ENCODE data around the gene PLA2G4A. TPM values are rescaled to one million over a fixed set of nuclear protein-coding genes. Genes with fewer than 3 reads are reported as not detected.

Gene PLA2G4A
- not detected for total RNA-seq (2021; ENCODE audit: unreplicated experiment)
- not detected for polyA plus RNA-seq (2012; ENCODE audit: insufficient read length)
- Bru-seq, nascent RNA: percentile 4 among the genes with signal in this experiment
- percentile 2 among the genes with signal in this experiment for BruChase-seq, experiment 1, labeled RNA remaining after a 2-hour chase
- BruChase-seq, experiment 2, labeled RNA remaining after a 6-hour chase: percentile 4 among the genes with signal in this experiment
- long read RNA-seq, partial matches to known transcripts: 0 of 1 reads
- long read RNA-seq, other reads (novel, unspliced or antisense): 0 of 1 reads

DNA sequence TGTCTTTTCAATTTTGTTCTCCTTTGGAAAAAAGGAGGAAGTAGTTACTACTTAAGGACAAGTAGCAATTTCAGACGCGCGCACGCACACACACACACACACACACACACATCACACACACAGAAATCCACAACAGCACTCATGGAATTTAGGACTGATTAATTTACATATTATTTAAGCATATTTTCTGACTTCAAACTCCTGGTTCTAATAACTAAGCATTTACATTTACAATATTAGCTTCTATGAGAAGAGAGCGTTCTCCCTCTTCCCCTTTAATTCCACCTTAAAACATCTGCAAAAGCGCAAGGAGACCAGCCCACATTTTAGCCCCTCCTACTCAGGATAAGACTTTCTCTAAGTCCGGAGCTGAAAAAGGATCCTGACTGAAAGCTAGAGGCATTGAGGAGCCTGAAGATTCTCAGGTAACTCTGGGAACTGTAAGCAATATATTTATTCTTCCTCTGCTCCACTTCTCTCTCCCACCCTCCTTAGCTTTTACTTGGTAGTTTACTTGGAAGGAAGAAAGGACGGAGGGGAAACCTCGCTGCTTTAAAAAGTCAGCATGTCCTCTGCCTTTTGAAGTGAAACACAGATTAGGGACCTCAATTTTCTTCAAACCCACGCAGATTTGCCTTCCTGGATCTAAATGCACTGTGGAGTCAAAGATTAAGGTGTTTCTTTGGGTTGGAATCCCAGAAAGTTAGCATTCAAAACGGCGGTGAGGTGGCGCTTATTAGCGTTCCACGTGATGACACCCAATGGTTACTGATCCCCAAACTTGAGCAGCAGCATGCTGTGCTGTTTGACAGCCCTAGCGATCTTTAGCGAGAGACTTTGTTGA is at the start of gene PLA2G4A:
Gene PLA2G4A (plus strand): TSS at position 339 of the 844 bp plus-strand sequence. CDS start 25,406 bp downstream, outside the sequence.
- in situ Hi-C loops (cut with HindIII; ENCODE audit: low pct_unique_long_range_greater_than_20kb, low sequenced_read_pairs) (no loop called here), intact Hi-C loops (cut with micrococcal nuclease; ENCODE audit: unreplicated experiment) (no loop called here)
- ChIA-PET POLR2A (no interaction called here), CTCF (no interaction called here)
- DNase-seq (ENCODE audit: low read depth, low spot score) (no peak), ATAC-seq (peak; percentile 78)
- Histone ChIP-seq H3K4me1 (ENCODE audit: control insufficient read depth, insufficient read depth, low read length) (peaks cover 3% of the 10 kb centered on the region; the same call in 1 of the 2 replicates), H3K4me3 (ENCODE audit: low read depth in 2 of 2, low read length in 2 of 2) (peak within 1 kb of the TSS; percentile 41 to 53), H3K9me3 (ENCODE audit: control insufficient read depth, insufficient read depth, low read depth, low read length) (no peaks in the 10 kb centered on the region), H3K27ac (ENCODE audit: low read length) (no peak within 1 kb of the TSS), H3K36me3 (ENCODE audit: control insufficient read depth, insufficient read depth, low read length) (no peaks in the 10 kb centered on the region), H3K27me3 (ENCODE audit: control insufficient read depth, insufficient read depth, low read length) (no peaks in the 10 kb centered on the region)
- no peak for TF ChIP-seq TCF7L2 (IDR thresholded peaks at IDR 0.05; ENCODE audit: low read depth, low read length)
- TF ChIP-seq, protein P1, sequence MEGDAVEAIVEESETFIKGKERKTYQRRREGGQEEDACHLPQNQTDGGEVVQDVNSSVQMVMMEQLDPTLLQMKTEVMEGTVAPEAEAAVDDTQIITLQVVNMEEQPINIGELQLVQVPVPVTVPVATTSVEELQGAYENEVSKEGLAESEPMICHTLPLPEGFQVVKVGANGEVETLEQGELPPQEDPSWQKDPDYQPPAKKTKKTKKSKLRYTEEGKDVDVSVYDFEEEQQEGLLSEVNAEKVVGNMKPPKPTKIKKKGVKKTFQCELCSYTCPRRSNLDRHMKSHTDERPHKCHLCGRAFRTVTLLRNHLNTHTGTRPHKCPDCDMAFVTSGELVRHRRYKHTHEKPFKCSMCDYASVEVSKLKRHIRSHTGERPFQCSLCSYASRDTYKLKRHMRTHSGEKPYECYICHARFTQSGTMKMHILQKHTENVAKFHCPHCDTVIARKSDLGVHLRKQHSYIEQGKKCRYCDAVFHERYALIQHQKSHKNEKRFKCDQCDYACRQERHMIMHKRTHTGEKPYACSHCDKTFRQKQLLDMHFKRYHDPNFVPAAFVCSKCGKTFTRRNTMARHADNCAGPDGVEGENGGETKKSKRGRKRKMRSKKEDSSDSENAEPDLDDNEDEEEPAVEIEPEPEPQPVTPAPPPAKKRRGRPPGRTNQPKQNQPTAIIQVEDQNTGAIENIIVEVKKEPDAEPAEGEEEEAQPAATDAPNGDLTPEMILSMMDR (IDR thresholded peaks at IDR 0.05): no peak
- TF ChIP-seq POLR2AphosphoS5 (IDR thresholded peaks at IDR 0.05; ENCODE audit: low read depth, low read length): no peak
- TF ChIP-seq REST (IDR thresholded peaks at IDR 0.05; ENCODE audit: insufficient read depth in 1 of 2, low read depth in 2 of 2, low read length in 1 of 2): no peak
- TF ChIP-seq SIN3A (IDR thresholded peaks at IDR 0.05; ENCODE audit: borderline replicate concordance, insufficient read depth, low read depth, low read length): no peak
- no TSS peak for BruUV-seq (replicated peaks)

- no peaks in the 10 kb centered on the region for H3K9me3 ChIP-seq (ENCODE audit: control insufficient read depth, insufficient read depth, low read depth, low read length)
- no peaks in the 10 kb centered on the region for H3K4me1 ChIP-seq (ENCODE audit: control insufficient read depth, insufficient read depth, low read length)
- TF ChIP-seq, protein P1 (IDR thresholded peaks at IDR 0.05): no peak
- TF ChIP-seq SIN3A (IDR thresholded peaks at IDR 0.05; ENCODE audit: borderline replicate concordance, insufficient read depth, low read depth, low read length) (no peak), REST (IDR thresholded peaks at IDR 0.05; ENCODE audit: insufficient read depth in 1 of 2, low read depth in 2 of 2, low read length in 1 of 2) (no peak), POLR2AphosphoS5 (IDR thresholded peaks at IDR 0.05; ENCODE audit: low read depth, low read length) (no peak), TCF7L2 (IDR thresholded peaks at IDR 0.05; ENCODE audit: low read depth, low read length) (no peak)
- ChIA-PET CTCF (no interaction called here), POLR2A (no interaction called here)
- no peak overlapping the region for H3K27ac ChIP-seq (ENCODE audit: low read length)
- in situ Hi-C loops (cut with HindIII; ENCODE audit: low pct_unique_long_range_greater_than_20kb, low sequenced_read_pairs): no loop called here
- H3K27me3 ChIP-seq (ENCODE audit: control insufficient read depth, insufficient read depth, low read length): no peaks in the 10 kb centered on the region
- no TSS peak for BruUV-seq (replicated peaks)
- intact Hi-C loops (cut with micrococcal nuclease; ENCODE audit: unreplicated experiment): no loop called here
- no peak for ATAC-seq
- no peak for DNase-seq (ENCODE audit: low read depth, low spot score)
- H3K36me3 ChIP-seq (ENCODE audit: control insufficient read depth, insufficient read depth, low read length): no peaks in the 10 kb centered on the region
- H3K4me3 ChIP-seq (ENCODE audit: low read depth in 2 of 2, low read length in 2 of 2): no peak overlapping the region
Measured at GRCh38 chr1:186780076-186780475, 48.7 kb upstream of the PLA2G4A start.
